Stimulated activated CD4-positive, alpha-beta T cell treated with anti-CD3 and anti-CD28 coated beads, TNF-alpha, amount 100 ng/mL, for 4 hours (primary cell): ENCODE measurements around the gene MAP3K9.
"Not testable (repeated sequence)": the region's sequence is repeated elsewhere in the genome, so short reads cannot be mapped to it uniquely, and the experiment has no call there.

Experiments
- DNase-seq, 3 experiments: peaks; one replicate each; pipeline ENCODE4 v3.0.0-alpha.2; 2020; ENCODE audit warnings: low read depth in 3 of 3

The MAP3K9 gene

DNA sequence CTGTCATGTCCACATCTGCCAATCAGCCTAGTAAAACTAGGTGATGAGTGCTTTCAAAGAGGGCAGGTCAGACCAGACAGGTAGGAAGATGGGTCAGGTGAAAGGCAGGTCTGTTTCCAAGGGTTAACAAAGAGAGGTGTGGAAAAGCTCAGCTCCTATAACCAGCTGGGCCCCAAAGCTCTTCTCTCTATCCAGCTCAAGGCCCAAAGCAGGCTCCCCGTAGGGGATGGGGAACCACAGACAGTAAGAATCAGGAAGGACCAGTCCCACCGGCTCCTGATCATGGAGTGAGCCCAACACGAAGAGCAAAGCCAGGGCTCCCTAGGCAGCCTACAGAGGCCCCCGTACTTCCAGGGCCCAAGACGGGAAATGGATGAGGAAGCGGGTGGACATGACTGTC, 84.4 kb downstream of the MAP3K9 start:
- no peak for DNase-seq

DNA sequence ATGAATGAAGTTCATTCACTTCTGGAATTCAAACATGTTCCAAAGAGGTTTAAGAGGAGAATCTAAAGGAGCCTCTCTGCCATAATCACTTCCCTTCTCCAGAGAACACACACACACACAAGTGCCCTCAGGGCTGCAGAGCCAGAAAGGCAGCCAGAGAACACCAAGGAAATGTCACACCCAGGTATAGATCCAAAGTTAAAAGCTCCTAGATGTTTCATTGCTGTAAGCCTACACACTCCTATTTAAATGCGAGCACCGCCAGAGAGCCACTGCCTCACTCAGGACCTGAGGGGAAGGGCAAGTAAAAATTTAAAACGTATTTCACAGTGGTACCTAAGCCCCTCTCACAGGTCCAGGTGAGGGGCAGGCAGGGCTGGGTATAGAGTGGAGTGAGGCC, 85.2 kb downstream of the MAP3K9 start:
- DNase-seq = no peak

DNA sequence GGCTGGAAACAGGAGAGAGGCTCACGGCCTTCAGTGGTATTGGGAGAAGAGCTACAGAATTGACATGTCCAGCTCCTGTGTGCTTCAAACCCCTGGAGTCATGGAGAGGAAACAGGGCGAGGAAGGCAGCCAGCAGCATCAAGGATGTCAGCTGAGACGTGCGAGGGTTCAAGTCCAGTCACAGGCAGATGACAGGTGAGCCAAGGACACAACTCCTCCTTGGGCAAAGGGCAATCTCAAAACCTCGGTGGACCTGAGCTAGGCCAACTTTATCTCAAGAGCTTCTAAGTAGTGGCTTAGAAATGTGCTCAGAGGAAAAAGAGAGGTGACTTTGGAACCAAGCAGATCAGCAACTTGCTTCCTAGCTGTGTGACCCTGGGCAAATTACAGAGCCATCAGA, 86.0 kb downstream of the MAP3K9 start:
- DNase-seq = no peak

DNA sequence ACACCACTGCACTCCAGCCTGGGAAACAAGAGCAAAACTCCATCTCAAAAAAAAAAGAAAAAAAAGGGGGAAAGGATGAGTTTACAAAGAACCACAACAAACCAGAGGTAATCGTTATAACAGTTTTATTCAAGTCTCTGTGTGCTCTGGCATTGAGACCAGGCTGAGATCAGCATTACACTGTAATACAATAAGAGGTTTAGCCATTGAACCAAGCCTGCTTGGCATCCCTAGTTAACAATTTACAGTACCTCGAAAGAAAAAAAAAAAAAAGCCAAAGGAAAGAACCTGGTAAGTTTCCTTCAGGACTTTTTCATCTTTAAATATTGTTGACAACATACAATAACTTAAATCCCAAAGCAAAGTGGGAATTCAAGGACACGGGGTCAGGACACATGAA, 86.9 kb downstream of the MAP3K9 start:
- no peak for DNase-seq

DNA sequence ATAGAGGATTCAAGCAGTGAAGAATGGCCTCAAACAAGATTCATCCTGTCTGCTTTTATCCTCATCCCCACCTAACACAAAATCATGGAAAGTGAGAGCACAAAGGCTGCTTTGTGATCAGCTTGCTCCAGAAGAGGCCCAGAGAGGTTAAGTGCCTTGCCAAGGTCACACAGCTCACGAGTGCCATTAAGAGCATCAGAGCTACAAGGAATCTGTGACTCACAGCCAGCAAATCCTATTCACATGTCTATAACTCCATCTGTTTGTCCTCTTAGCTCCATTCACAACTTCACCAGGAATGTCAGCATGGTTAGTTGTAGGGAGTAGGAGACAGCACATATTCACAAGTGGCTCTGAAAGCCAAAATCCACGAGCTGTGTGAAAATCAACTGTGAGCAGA, 87.8 kb downstream of the MAP3K9 start:
- no peak for DNase-seq

DNA sequence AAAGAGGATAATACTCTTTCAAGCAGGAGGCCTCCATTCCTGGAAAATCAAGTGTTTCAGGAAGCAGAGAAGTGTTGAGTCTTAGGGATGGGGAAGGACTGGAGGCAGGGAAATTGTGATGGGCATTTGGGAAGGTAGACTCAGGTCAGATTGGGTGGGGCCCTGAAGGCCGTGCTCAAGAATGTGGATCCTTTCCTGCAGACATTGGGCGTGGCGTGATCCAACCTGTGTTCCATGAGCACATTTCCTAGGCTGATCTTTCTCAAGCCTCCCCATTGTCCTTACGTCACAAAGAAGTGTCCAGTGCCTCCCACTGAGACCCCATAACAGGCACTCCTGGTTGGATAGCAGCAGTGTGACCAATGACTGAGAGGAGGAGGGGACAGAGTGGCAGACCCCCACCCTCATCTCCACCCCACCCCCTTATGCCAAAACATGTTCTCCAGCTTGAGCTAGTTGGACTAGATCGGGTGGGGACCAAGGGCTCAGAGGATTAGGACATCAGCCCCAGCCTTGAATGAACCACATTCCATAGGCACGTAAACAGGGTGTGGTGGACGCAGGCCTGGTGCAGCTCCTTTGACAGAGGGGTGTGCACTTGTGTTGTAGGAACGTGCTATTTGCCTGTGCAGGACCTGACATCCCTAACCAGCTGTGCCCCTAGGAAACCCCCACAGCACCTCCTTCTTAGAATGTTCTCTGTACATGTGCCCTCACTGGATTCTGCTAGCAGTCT, 90.8 kb downstream of the MAP3K9 start:
- DNase-seq = no peak

DNA sequence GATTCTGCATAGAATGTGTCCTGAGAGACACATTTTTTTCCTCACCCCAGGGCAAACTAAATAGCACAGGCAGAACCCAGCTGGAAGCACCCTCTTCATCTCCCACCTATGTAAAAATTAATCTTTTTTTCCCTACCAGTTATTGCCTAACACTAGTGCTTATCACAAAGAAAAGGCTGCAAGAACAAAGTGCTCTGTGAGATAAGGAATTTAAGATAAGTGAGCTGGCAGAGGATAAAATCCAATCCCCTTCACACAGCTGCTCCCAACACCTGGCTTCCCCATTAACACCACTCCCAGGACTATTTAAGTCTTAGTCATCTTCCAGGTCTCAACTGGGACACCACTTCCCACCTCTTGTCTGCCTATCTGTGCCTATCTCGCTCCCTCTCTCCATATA, 92.4 kb downstream of the MAP3K9 start:
- no peak for DNase-seq

DNA sequence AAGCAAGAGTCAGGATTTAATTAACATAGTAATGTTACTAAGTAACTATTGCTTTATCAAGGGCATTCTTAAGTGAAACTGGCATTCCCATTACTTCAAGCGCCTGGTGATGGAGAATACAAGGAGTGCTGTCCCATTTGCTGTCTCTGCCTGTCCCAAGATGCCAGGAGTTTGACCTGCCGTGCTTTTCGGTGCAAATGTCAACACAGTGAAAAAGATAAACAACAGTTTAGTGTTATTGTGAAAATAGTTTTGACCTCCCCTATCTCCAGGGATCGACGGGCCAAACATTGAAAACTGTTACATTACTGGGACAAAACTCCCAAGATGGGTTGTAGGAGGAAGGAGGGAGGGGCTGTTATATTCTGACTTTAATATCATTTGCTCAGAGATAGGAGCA, 92.8 kb downstream of the MAP3K9 start:
- DNase-seq = no peak

DNA sequence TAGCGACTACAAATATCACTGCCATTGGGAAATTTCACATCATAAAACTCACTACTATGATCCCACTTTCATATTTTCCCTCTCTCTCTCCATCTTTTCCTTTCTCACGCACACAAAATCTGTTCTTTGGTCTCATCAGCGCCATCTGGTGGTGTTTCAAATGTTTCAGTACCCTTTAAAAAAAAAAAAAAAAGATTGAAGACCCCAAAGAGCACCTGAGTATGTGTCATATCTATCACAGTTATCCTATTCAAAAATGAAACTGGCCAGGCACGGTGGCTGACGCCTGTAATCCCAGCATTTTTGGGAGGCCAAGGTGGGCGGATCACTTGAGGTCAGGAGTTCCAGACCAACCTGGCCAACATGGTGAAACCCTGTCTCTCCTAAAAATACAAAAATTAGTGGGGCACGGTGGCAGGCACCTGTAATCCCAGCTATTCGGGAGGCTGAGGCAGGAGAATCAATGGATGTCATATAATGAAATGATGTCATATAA, 95.2 kb downstream of the MAP3K9 start:
- peak in 2 of 3 experiments; percentile 1 to 28 for DNase-seq

DNA sequence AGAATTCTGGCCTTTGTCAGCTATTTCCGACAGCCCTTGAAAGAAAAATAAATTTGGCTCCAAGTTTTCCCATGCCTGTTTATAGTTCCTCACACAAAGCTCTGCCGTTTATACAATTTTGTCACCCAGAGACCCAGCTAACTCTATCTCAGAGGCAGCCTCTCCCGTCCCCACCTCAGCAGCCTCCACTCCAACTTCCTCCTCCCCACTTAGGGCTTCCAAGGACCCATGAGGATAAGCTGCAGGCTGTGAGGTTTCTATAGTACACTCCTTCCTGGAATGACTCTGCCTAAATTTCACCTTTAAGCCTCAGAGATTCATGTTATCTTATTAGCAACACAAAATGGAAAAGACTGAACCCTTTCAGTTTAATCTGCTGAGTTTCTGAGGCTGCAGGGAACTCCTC, 95.8 kb downstream of the MAP3K9 start:
- no peak for DNase-seq

DNA sequence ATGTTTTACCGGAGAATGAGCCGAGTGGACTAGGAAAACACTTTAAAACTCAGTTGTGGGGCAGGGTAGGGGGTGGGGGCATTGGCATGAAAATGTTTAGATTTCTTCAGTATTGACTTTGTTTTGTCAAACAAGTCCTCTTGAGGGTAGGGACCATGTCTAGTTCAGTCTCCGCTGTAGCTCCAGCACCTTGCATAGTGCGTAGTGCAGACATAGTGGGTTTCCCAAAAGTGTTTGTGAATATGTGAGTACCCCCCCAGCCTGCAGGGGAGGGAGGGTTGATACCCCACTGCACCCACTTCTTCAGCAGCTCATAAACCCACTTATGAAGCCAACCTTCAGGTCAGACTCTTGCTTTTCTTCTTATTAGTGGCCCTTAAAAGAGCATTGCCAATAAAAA, 96.2 kb downstream of the MAP3K9 start:
- DNase-seq = no peak

DNA sequence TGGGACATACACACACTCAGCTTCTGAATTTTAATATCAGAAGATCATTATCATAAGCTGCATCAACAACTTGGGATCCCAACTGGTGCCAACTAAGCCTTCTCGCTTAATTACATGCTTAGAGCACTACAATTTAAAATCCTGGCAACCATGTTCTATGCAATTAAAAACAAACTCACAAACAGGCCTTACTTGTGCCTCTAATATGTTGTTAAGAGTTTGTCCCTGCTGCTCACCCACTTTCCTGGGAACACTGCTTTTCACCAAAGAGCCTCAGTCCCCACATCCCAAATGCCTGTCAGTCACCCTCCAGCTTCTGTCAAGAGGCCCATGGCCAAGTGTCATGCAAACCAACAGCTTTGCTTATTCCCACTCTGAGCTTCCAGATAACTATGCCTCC, 97.9 kb downstream of the MAP3K9 start:
- DNase-seq = no peak

DNA sequence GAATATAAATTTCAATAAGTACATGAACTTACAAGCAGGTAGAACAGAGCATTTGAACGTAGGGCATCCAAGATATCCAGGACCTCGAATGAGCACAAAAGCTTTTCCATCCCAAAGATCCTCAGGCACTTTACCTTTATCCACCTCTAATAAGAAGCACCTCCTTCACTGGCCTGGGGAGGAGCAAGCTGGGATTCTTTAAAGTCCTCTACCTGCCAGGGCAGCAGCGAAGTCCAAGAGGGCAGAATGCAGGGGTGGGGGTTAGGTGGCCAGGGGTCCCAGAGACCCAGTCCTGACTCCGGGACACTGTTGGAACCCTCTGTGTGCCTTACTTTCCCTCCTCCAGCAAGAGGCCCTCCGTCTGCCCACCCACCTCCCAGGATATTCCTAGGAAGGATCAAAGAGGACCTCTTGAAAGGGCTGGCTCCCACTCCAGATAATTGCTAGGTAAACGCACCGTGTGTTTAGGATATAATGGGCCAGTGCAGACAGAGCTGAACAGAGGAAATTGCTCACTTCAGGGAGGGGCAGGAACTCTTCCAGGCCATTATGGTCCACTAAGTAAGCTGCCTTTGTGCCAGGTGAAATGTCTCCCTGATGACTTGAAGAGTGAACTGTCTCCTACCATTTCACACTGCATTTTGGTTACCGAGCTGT, 99.5 kb downstream of the MAP3K9 start:
- no peak for DNase-seq

DNA sequence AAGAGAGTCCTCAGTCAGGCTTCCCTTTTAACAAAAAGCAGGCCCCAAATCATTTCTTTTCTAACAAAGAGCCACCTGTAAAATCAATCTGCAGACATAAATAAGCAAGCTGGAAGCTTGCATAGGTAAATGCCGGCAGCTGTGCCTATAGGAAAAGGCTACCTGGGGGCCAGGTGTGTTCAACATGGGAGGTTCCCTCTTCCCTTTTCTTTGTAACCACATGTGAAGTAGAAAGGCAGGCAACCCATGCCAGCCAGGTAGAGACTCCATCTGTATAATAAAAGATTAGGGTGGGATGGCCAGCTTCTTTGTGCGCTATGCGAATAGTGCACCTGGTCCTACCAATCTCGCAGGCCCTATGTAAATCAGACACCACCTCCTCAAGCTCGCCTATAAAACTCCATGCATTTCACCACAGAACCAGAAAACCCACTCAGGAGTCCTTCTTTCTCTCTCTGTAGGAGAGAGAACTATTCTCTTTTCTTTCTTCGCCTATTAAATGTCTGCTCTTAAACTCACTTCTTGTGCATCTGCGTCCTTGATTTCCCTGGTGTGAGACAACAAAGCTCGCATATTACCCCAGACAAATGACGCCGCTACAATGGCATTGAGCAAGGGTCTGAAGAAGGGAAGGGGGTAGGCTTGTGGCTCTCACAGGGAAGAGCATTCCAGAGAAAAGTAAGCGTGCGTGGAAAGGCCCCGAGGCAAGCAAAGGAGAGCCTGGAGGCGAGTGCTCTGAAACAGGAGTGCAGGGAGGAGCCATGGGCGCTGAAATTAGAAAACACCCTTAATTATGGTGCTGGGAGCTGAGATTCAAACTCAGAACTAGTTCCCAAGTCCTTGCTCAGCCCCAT, 100.4 kb downstream of the MAP3K9 start:
- no peak for DNase-seq

DNA sequence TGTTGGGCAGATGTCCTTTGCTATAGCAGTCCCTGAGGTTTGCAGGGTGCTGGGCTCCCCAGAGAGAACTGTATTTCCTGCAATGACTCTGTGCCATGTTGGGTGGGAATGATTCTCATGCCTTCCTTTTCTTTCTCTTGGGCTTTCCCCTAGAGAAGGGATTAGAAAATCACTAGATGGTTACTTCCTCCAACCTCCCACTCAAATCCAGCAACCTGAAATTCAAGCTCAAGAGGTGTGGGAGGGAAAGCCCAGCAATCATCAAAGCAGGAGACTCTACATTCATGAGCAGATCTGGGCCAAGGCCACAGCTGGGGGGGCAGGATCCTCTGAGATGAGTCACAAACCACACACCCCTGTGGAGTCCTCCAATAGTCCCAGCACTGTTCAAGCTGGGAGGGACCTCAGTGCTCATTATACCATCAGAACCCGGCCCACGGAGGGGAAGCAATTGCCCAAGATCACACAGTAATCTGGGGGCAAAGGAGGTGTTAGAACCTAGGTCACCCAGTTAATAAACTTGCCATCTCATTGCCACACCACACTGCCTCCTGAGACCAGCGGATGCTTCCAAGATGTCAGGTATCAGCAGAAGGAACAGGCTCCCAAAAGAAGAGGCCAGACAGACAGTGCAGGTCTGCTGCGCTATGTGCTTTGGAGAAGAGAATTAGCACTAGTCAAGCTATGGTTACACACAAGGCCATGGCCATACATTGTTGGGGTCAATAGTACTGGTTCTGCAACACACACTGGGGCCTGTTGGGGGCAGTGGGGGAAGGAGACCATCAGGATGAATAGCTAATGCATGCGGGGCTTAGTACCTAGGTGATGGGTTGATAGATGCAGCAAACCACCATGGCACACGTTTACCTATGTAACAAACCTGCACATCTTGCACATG, 101.9 kb downstream of the MAP3K9 start:
- no peak for DNase-seq

DNA sequence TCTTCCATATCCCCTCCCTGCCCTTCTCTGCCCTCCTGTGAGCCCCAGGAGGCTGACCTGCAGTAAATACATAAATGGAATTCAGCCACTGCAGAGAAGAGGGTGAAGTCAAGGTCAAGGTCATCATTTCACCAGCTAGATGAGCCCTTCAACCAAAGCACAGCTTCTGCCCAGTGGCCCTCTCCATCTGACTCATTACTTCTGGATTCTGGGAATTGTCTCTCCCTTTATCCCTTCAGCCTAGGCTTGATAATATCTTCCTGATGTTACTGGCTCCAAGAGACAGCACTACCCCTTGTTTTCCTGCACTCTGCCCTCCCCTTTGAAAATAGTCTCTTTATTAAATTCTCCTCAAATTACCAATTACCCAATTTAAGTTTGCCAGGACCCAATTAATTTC, 103.1 kb downstream of the MAP3K9 start:
- no peak for DNase-seq

DNA sequence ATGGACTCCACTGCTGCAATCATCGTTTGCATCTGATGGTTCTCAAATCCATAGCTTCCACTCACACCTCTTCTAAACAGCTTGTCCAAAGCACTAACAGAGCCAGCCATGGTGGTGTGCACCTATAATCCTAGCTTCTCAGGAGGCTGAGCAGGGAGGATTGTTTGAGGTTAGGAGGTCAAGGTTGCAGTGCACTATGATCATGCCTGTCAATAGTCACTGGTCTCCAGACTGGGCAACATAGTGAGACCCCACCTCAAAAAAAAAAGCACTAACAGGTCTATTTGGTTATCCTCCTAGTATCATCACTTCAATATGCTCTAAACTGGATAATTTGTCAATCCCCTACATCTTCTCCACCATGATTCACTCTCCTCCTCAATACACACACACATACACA, 104.4 kb downstream of the MAP3K9 start:
- DNase-seq = no peak

DNA sequence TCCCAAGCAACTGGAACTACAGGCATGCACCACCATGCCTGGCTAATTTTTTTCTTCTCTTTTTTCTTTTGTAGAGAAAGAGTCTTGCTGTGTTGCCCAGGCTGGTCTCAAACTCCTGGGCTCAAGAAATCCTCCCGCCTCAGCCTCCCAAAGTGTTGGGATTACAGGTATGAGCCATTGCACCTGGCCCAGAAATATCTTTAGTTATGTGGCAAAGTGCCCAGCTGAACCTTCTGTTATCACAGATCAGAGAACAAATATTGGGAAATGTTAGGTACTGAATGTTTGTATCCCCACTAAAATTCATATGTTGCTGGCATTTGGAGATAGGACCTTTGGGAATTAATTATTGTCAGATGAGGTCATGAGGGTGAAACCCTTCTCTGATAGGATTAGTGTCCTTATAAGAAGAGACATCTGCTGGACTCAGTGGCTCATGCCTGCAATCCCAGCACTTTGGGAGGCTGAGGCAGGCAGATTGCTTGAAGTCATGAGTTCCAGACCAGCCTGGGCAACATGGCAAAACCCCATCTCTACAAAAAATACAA, 105.6 kb downstream of the MAP3K9 start:
- not testable (repeated sequence) for DNase-seq

DNA sequence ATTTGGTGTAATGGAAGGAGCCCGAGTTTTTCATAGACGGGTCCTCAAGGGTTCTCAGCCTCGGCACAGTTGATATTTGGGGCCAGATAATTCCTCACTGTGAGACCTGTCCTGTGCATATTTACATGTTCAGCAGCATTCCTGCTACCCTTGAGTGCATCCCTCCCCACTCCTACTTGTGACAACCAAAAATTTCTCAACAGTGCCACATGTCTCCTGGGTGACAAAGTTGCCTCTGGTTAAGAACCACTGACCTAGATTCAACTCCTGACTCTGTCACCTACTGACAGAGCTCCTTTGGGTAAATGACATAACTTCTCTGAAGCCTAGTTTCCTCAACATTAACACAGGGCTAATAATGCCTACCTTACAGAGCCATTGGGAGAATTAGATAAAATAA, 107.2 kb downstream of the MAP3K9 start:
- DNase-seq = no peak

DNA sequence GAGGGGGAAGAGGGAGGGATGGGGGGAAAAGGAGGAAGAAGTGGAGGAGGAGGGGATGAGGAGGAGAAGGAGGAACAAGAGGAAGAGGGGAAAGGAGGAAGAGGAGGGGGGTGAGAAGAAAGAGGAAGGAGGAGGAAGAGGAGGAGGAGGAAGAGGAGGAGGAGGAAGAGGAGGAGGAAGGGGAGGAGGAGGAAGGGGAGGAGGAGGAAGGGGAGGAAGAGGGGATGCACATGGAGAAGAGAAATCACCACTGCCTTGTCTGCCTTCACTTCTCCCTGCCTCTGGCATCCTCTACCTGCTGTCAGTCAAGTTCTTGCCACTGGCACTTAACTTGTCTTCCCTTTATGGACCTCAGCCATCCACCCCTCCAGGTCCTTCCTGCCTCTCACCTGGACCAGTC, 107.7 kb downstream of the MAP3K9 start:
- DNase-seq = no peak

DNA sequence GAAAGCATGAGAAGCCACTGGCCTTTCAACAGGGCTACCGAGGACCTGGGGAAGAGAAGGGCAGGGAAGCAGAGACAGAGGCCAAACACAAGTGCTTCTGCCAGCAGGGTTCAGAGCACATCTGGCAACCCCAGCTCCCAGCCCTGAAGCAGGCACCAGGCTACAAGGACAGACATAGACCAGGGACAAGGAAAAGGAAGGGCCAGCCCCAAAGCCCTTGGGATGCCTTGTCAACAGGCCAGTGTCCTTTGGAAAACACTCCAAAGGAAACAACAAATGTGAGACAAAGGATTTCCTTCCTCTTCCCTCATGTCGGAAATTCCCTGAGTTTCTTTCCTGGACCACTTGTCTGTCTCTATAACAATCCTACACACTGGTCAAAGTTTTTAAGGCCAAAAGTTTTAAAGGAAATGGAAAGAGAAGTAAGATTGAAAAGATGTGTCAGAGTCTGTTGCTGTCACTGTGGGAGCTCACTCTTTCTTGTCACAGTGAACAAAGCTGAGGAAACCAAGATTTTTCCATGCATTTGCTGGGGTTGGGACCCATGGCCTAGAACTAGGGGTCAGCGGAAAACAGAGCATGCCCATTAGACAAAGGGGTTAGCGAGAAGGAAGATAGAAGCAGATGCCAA, 108.2 kb downstream of the MAP3K9 start:
- no peak for DNase-seq
